Keratinocyte (primary cell): ENCODE data around the gene NELL2. TPM values are rescaled to one million over a fixed set of nuclear protein-coding genes. Genes with fewer than 3 reads are reported as not detected.

Experiments
- DNase-seq: peaks from one replicate; pipeline ENCODE4 v3.0.0-alpha.2; 2011; ENCODE audit warnings: low read depth, missing footprints, low spot score
- FAIRE-seq: peaks from 2 replicates; lab custom pipeline; 2011; peaks lifted over from hg19 to GRCh38; lab: Jason Lieb, UNC
- H2AFZ ChIP-seq: 2 replicates; pipeline ENCODE4 v1.6.0; 2012; ENCODE audit warnings: low read length, control low read depth, inconsistent platforms; ENCODE audit not compliant: control insufficient read depth
- H3K27ac ChIP-seq: 2 replicates; pipeline ENCODE4 v1.5.1; 2011; ENCODE audit warnings: low read length; ENCODE audit not compliant: control insufficient read depth, insufficient read depth
- H3K27me3 ChIP-seq: 3 replicates; pipeline ENCODE4 v1.6.0; 2011; ENCODE audit warnings: low read length; ENCODE audit not compliant: control insufficient read depth, insufficient read depth; ENCODE audit errors: extremely low read depth
- H3K36me3 ChIP-seq, 2 experiments: 2 replicates in 1 of 2; 3 replicates in 1 of 2; pipeline ENCODE4 v1.5.1; 2011; ENCODE audit warnings: low read length in 2 of 2, mild to moderate bottlenecking in 1 of 2; ENCODE audit not compliant: control insufficient read depth in 2 of 2, insufficient read depth in 2 of 2; ENCODE audit errors: extremely low read depth in 1 of 2
- H3K4me1 ChIP-seq: 3 replicates; pipeline ENCODE4 v1.5.1; 2011; ENCODE audit warnings: low read length; ENCODE audit not compliant: control insufficient read depth, insufficient read depth; ENCODE audit errors: extremely low read depth
- H3K4me2 ChIP-seq: 3 replicates; pipeline ENCODE4 v1.6.0; 2011; ENCODE audit warnings: low read depth, low read length; ENCODE audit not compliant: control insufficient read depth, insufficient read depth; ENCODE audit errors: extremely low read depth
- H3K4me3 ChIP-seq, 3 experiments: fragments of 200-600 bp in 1 of 3; sonication (generic) in 1 of 3; 2 replicates in 2 of 3; 3 replicates in 1 of 3; pipeline ENCODE4 v1.5.1; 2011 to 2016; ENCODE audit warnings: low read length in 3 of 3, mild to moderate bottlenecking in 3 of 3, control low read depth in 2 of 3, inconsistent platforms in 1 of 3, low read depth in 1 of 3, mixed read lengths in 1 of 3, mixed run types in 1 of 3, moderate library complexity in 1 of 3; ENCODE audit not compliant: control insufficient read depth in 2 of 3, insufficient read depth in 2 of 3; ENCODE audit errors: extremely low read depth in 1 of 3
- H3K79me2 ChIP-seq: 2 replicates; pipeline ENCODE4 v1.6.0; 2012; ENCODE audit warnings: low read length; ENCODE audit not compliant: control insufficient read depth, insufficient read depth
- H3K9ac ChIP-seq: 3 replicates; pipeline ENCODE4 v1.6.0; 2011; ENCODE audit warnings: low read length; ENCODE audit not compliant: control insufficient read depth, insufficient read depth; ENCODE audit errors: extremely low read depth
- H3K9me1 ChIP-seq: 3 replicates; pipeline ENCODE4 v1.6.0; 2011; ENCODE audit warnings: low read length; ENCODE audit not compliant: control insufficient read depth, insufficient read depth; ENCODE audit errors: extremely low read depth
- H3K9me3 ChIP-seq: 2 replicates; pipeline ENCODE4 v1.5.1; 2012; ENCODE audit warnings: low read depth, low read length; ENCODE audit not compliant: control insufficient read depth
- H4K20me1 ChIP-seq: 3 replicates; pipeline ENCODE4 v1.6.0; 2011; ENCODE audit warnings: low read length; ENCODE audit not compliant: control insufficient read depth, insufficient read depth; ENCODE audit errors: extremely low read depth
- EZH2 ChIP-seq: IDR thresholded peaks from one replicate; pipeline ENCODE4 v1.6.1; 2012; ENCODE audit warnings: inconsistent platforms, mild to moderate bottlenecking, low read length, moderate library complexity
- dilution Hi-C: fragments of 300-500 bp; cut with MboI; formaldehyde crosslinking; loops from one replicate; pipeline ENCODE4 v1.7.0; 2020; ENCODE audit warnings: low sequenced_read_pairs; ENCODE audit not compliant: extremely low pct_ligation_motif_present
- polyA plus RNA-seq, 5 experiments: library from polyadenylated mRNA; depleted of rRNA in 3 of 5; stranded (reverse) in 3 of 5; stranded (forward) in 1 of 5; unstranded in 1 of 5; fragments of >200 nt; gene quantifications; 1 replicate in 1 of 5; 2 replicates in 3 of 5; 3 replicates in 1 of 5; pipeline versions ENCODE4 v1.2.1 to v1.2.3, GENCODE V29; 2011 to 2012; ENCODE audit warnings: missing spikeins in 2 of 5, low read depth in 1 of 5, low replicate concordance in 1 of 5
- TF ChIP-seq, protein P1 (sequence below), 3 experiments: IDR thresholded peaks in 1 of 3; conservative IDR thresholded peaks in 1 of 3; optimal IDR thresholded peaks in 1 of 3; 2 replicates in 2 of 3; 3 replicates in 1 of 3; pipeline versions ENCODE3 to v1.5.1; 2011; ENCODE audit warnings: low read length in 3 of 3, mild to moderate bottlenecking in 3 of 3, moderate library complexity in 2 of 3, control low read depth in 1 of 3, inconsistent platforms in 1 of 3; ENCODE audit not compliant: insufficient read depth in 2 of 3; ENCODE audit errors: extremely low read depth in 1 of 3

The NELL2 gene
- polyA plus RNA-seq, 1 donor (not counting 4 experiments of a cell fraction or from before 2014, with no cell fraction given), result 0.58 TPM

DNA sequence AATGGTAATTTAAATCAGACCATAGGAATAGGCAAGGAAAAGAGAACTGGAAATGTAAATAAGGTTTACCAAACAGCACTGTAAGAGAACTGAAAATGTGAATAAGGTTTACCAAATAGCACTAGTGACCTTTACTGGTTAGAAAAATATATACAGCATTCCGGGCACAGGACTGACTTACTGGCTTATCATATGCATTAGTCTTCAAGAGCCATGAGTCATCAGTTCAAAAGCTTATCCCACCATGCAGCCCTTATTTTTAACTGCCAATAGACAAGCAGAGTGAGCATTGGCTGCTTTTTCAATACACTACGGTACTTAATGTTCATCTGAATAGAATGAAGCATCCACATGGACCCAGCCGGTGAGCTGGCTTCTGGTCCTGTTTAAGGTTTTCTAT lies 13.0 kb upstream of the NELL2 start:
- no peaks in the 10 kb centered on the region for H3K36me3 ChIP-seq
- no peaks in the 10 kb centered on the region for H3K27me3 ChIP-seq
- H2AFZ ChIP-seq, result no peak overlapping the region
- no peaks in the 10 kb centered on the region for H3K79me2 ChIP-seq
- no peaks in the 10 kb centered on the region for H3K4me1 ChIP-seq
- no peak overlapping the region for H3K9ac ChIP-seq
- DNase-seq (no peak), FAIRE-seq (no peak)
- H3K9me1 ChIP-seq, result no peaks in the 10 kb centered on the region
- H3K9me3 ChIP-seq, result no peaks in the 10 kb centered on the region
- no peak overlapping the region for H3K27ac ChIP-seq
- no peak overlapping the region for H3K4me3 ChIP-seq
- TF ChIP-seq, protein P1, sequence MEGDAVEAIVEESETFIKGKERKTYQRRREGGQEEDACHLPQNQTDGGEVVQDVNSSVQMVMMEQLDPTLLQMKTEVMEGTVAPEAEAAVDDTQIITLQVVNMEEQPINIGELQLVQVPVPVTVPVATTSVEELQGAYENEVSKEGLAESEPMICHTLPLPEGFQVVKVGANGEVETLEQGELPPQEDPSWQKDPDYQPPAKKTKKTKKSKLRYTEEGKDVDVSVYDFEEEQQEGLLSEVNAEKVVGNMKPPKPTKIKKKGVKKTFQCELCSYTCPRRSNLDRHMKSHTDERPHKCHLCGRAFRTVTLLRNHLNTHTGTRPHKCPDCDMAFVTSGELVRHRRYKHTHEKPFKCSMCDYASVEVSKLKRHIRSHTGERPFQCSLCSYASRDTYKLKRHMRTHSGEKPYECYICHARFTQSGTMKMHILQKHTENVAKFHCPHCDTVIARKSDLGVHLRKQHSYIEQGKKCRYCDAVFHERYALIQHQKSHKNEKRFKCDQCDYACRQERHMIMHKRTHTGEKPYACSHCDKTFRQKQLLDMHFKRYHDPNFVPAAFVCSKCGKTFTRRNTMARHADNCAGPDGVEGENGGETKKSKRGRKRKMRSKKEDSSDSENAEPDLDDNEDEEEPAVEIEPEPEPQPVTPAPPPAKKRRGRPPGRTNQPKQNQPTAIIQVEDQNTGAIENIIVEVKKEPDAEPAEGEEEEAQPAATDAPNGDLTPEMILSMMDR (optimal IDR thresholded peaks at IDR 0.05 in 1 of 3, IDR thresholded peaks at IDR 0.05 in 1 of 3, conservative IDR thresholded peaks at IDR 0.05 in 1 of 3; ENCODE audit: extremely low read depth in 1 of 3, insufficient read depth in 2 of 3, low read length in 3 of 3), result no peak
- dilution Hi-C loops, result no loop called here
- H4K20me1 ChIP-seq, result no peaks in the 10 kb centered on the region
- no peak overlapping the region for H3K4me2 ChIP-seq

DNA sequence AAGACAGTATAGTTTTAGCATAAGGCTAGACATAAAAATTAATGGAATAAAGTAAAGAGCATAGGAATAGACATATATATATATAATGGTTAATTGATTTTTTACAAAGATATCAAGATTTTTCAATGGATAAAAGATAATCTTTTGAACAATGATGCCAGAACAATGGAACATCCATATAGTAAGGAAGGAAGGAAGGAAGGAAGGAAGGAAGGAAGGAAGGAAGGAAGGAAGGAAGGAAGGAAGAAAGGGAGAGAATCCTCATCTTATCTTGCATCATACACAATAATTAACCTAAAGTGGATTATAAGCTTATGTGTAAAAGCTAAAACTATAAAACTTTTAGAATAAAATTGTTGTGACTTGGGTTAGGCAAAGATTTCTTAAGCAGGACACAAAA lies 9.8 kb upstream of the NELL2 start:
- Histone ChIP-seq H4K20me1 (no peaks in the 10 kb centered on the region), H3K9me3 (no peaks in the 10 kb centered on the region), H3K4me3 (no peak overlapping the region), H3K27me3 (no peaks in the 10 kb centered on the region), H3K9me1 (no peaks in the 10 kb centered on the region), H3K36me3 (no peaks in the 10 kb centered on the region), H3K4me2 (no peak overlapping the region), H3K79me2 (no peaks in the 10 kb centered on the region), H3K4me1 (no peaks in the 10 kb centered on the region), H3K27ac (no peak overlapping the region), H2AFZ (no peak overlapping the region), H3K9ac (no peak overlapping the region)
- dilution Hi-C loops, result no loop called here
- TF ChIP-seq, protein P1 (optimal IDR thresholded peaks at IDR 0.05 in 1 of 3, IDR thresholded peaks at IDR 0.05 in 1 of 3, conservative IDR thresholded peaks at IDR 0.05 in 1 of 3; ENCODE audit: extremely low read depth in 1 of 3, insufficient read depth in 2 of 3, low read length in 3 of 3), result no peak
- no peak for TF ChIP-seq EZH2
- DNase-seq (no peak), FAIRE-seq (no peak)
